Endothelial cell of umbilical vein (primary cell): ENCODE measurements around the gene MIS18BP1. TPM values are rescaled to one million over a fixed set of nuclear protein-coding genes. Genes with fewer than 3 reads are reported as not detected.

Experiments used
- BruUV-seq: library from RNA; stranded (reverse); fragments of 400-500 nt; replicated peaks from 2 replicates; lab custom pipeline; 2021; lab: Mats Ljungman, UMichigan
- CTCF ChIA-PET: fragments of 300-600, 350-600 bp; sonication (Branson Sonifier 250); formaldehyde crosslinking; loops from one replicate; lab custom pipeline; 2021; ENCODE audit warnings: antibody characterized with exemption, inconsistent platforms; lab: Charles Lee
- POLR2A ChIA-PET: fragments of 300-600, 350-600 bp; sonication (Branson Sonifier 250); formaldehyde crosslinking; loops from one replicate; lab custom pipeline; 2021; ENCODE audit warnings: antibody characterized with exemption, inconsistent platforms; lab: Charles Lee
- DNase-seq: peaks from one replicate; pipeline ENCODE4 v3.0.0-alpha.2; 2011; ENCODE audit warnings: low read depth, low spot score
- FAIRE-seq: peaks from 2 replicates; lab custom pipeline; 2011; peaks lifted over from hg19 to GRCh38; lab: Jason Lieb, UNC
- H2AFZ ChIP-seq: 2 replicates; pipeline ENCODE4 v1.6.0; 2012; ENCODE audit warnings: low read depth, low read length, control low read depth, inconsistent platforms
- H3K27ac ChIP-seq: 2 replicates; pipeline ENCODE4 v1.5.1; 2011; ENCODE audit warnings: low read depth, mild to moderate bottlenecking, control low read depth, low read length, moderate library complexity; ENCODE audit not compliant: insufficient read depth
- H3K27me3 ChIP-seq, 2 experiments: 2 replicates each; pipeline versions ENCODE4 v1.6.0 to v1.6.1; 2011; ENCODE audit warnings: low read length in 2 of 2, mixed read lengths in 1 of 2; ENCODE audit not compliant: control insufficient read depth in 2 of 2, insufficient read depth in 2 of 2
- H3K36me3 ChIP-seq, 2 experiments: 2 replicates in 1 of 2; 3 replicates in 1 of 2; pipeline ENCODE4 v1.5.1; 2011; ENCODE audit warnings: low read length in 2 of 2, mild to moderate bottlenecking in 1 of 2, moderate library complexity in 1 of 2; ENCODE audit not compliant: control insufficient read depth in 2 of 2, insufficient read depth in 2 of 2; ENCODE audit errors: extremely low read depth in 1 of 2
- H3K4me1 ChIP-seq: 3 replicates; pipeline ENCODE4 v1.5.1; 2011; ENCODE audit warnings: mild to moderate bottlenecking, low read length; ENCODE audit not compliant: control insufficient read depth, insufficient read depth; ENCODE audit errors: extremely low read depth
- H3K4me2 ChIP-seq: 2 replicates; pipeline ENCODE4 v1.6.1; 2011; ENCODE audit warnings: low read length, control low read depth, mixed read lengths; ENCODE audit not compliant: insufficient read depth
- H3K4me3 ChIP-seq, 3 experiments: fragments of 200-600 bp in 1 of 3; sonication (generic), shearing (Covaris generic) in 1 of 3; replicated peaks in 1 of 3; 2 replicates each; pipeline ENCODE4 v1.5.1; 2011 to 2016; ENCODE audit warnings: control low read depth in 3 of 3, low read length in 3 of 3, mild to moderate bottlenecking in 2 of 3, inconsistent platforms in 1 of 3, low read depth in 1 of 3, moderate library complexity in 1 of 3; ENCODE audit not compliant: insufficient read depth in 1 of 3
- H3K79me2 ChIP-seq: 2 replicates; pipeline ENCODE4 v1.6.0; 2012; ENCODE audit warnings: low read length, inconsistent platforms; ENCODE audit not compliant: control insufficient read depth, insufficient read depth
- H3K9ac ChIP-seq: replicated peaks from 2 replicates; pipeline ENCODE3; 2011; ENCODE audit warnings: low read length, control low read depth; ENCODE audit not compliant: insufficient read depth; ENCODE audit errors: extremely low read depth
- H3K9me1 ChIP-seq: replicated peaks from 3 replicates; pipeline ENCODE4 v1.6.0; 2011; ENCODE audit warnings: mild to moderate bottlenecking, low read length; ENCODE audit not compliant: control insufficient read depth, insufficient read depth; ENCODE audit errors: extremely low read depth
- H3K9me3 ChIP-seq: replicated peaks from 2 replicates; pipeline ENCODE4 v1.5.1; 2012; ENCODE audit warnings: low read length, inconsistent platforms; ENCODE audit not compliant: control insufficient read depth, insufficient read depth
- H4K20me1 ChIP-seq: replicated peaks from 2 replicates; pipeline ENCODE3; 2011; ENCODE audit warnings: mild to moderate bottlenecking, low read length; ENCODE audit not compliant: control insufficient read depth, insufficient read depth; ENCODE audit errors: extremely low read depth
- EZH2 ChIP-seq: IDR thresholded peaks from 2 replicates; pipeline ENCODE4 v1.6.1; 2012; ENCODE audit warnings: borderline replicate concordance, low read depth, mild to moderate bottlenecking, moderate library complexity, low read length, inconsistent platforms; ENCODE audit not compliant: severe bottlenecking
- FOS ChIP-seq: IDR thresholded peaks from 2 replicates; pipeline ENCODE4 v1.6.1; 2011; ENCODE audit warnings: mild to moderate bottlenecking, low read length, moderate library complexity, borderline replicate concordance; ENCODE audit not compliant: insufficient read depth
- GATA2 ChIP-seq: IDR thresholded peaks from 2 replicates; pipeline ENCODE4 v1.7.0; 2011; ENCODE audit warnings: low read depth, mild to moderate bottlenecking, moderate library complexity, mixed read lengths, low read length; ENCODE audit not compliant: insufficient read length, insufficient read depth
- JUN ChIP-seq: IDR thresholded peaks from 2 replicates; pipeline ENCODE4 v1.6.1; 2011; ENCODE audit warnings: borderline replicate concordance, low read depth; ENCODE audit not compliant: insufficient read length, insufficient read depth
- MYC ChIP-seq: IDR thresholded peaks from one replicate; pipeline ENCODE4 v1.6.1; 2011; ENCODE audit warnings: mild to moderate bottlenecking, low read depth, low read length
- POLR2A ChIP-seq: IDR thresholded peaks from 2 replicates; pipeline ENCODE4 v1.6.1; 2012; ENCODE audit warnings: low read depth, mild to moderate bottlenecking, control low read depth, low read length
- POLR2AphosphoS5 ChIP-seq: IDR thresholded peaks from 2 replicates; pipeline ENCODE4 v1.6.1; 2012; ENCODE audit warnings: low read depth, mild to moderate bottlenecking, control low read depth, low read length, moderate library complexity; ENCODE audit not compliant: insufficient read depth
- dilution Hi-C: fragments of 300-500 bp; cut with MboI; formaldehyde crosslinking; loops from one replicate; pipeline ENCODE4 v1.15.0; 2019; ENCODE audit warnings: low sequenced_read_pairs; ENCODE audit not compliant: extremely low pct_ligation_motif_present
- intact Hi-C: fragments of 100-400 bp; cut with micrococcal nuclease; formaldehyde crosslinking; loops from one replicate; pipeline ENCODE4 v1.10.0; 2022
- polyA plus RNA-seq, 4 experiments: library from polyadenylated mRNA; depleted of rRNA in 3 of 4; stranded (reverse) in 3 of 4; unstranded in 1 of 4; fragments of >200 nt; gene quantifications; 2 replicates each; pipeline versions ENCODE4 v1.2.1 to v1.2.3, GENCODE V29; 2011 to 2012; ENCODE audit warnings: missing spikeins in 1 of 4
- total RNA-seq: library from RNA; stranded (reverse); gene quantifications from 2 replicates; pipeline ENCODE4 v1.2.3, GENCODE V29; 2021
- TF ChIP-seq, protein P1 (sequence below): IDR thresholded peaks from 2 replicates; pipeline ENCODE4 v1.6.1; 2011; ENCODE audit not compliant: insufficient read depth, insufficient read length
- TF ChIP-seq, protein P2 (sequence below), 2 donors: IDR thresholded peaks; 1 replicate in 1 of 2; 2 replicates in 1 of 2; pipeline ENCODE4 v1.5.1; 2011; ENCODE audit warnings: low read length in 2 of 2, mild to moderate bottlenecking in 2 of 2, moderate library complexity in 2 of 2, control low read depth in 1 of 2, inconsistent platforms in 1 of 2, low read depth in 1 of 2; ENCODE audit not compliant: insufficient read depth in 1 of 2; ENCODE audit errors: extremely low read depth in 1 of 2

Gene MIS18BP1
- total and polyA plus RNA-seq, 2 donors (not counting 3 experiments of a cell fraction or from before 2014, with no cell fraction given), result 8.9 to 43.3 TPM

DNA sequence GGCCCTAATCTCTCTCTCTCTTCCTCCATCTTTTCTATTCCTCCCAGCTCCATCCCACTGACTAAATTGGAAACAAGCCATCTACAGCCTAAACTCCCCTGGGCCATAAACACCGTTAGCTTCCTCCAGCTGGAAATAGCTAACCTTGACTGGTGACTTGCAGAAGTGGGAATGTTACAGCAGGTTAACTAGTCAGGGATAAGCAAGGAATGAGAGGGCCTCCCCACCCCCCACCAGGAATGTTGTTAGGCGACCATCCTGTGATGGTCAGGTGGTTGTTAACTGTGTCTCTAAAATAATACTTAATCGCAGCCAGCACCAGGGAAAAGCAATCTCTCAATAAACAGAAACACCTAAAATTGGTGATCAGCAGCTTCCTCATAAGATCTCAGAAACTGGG is 40.8 kb downstream of the MIS18BP1 start:
- intact Hi-C loops (no loop called here), dilution Hi-C loops (no loop called here)
- no peaks in the 10 kb centered on the region for H3K79me2 ChIP-seq
- H4K20me1 ChIP-seq, result no peaks in the 10 kb centered on the region
- H3K36me3 ChIP-seq, result peaks cover 5 to 16% of the 10 kb centered on the region in 2 experiments
- no peak overlapping the region for H3K4me3 ChIP-seq
- DNase-seq (no peak), FAIRE-seq (no peak)
- H3K9me3 ChIP-seq, result no peaks in the 10 kb centered on the region
- no TSS peak for BruUV-seq
- H3K27me3 ChIP-seq, result no peaks in the 10 kb centered on the region
- H3K27ac ChIP-seq, result no peak overlapping the region
- no peak overlapping the region for H3K9ac ChIP-seq
- ChIA-PET CTCF (interaction anchor here (0.9 to 1.2 kb wide), 2 partner anchors 13 to 299 kb away, joined by 3 to 4 read pairs; no protein-coding TSS in a partner anchor), POLR2A (no interaction called here)
- TF ChIP-seq, protein P1, sequence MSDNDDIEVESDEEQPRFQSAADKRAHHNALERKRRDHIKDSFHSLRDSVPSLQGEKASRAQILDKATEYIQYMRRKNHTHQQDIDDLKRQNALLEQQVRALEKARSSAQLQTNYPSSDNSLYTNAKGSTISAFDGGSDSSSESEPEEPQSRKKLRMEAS, result no peak
- TF ChIP-seq MYC, result no peak
- no peak for TF ChIP-seq EZH2
- TF ChIP-seq, protein P2, sequence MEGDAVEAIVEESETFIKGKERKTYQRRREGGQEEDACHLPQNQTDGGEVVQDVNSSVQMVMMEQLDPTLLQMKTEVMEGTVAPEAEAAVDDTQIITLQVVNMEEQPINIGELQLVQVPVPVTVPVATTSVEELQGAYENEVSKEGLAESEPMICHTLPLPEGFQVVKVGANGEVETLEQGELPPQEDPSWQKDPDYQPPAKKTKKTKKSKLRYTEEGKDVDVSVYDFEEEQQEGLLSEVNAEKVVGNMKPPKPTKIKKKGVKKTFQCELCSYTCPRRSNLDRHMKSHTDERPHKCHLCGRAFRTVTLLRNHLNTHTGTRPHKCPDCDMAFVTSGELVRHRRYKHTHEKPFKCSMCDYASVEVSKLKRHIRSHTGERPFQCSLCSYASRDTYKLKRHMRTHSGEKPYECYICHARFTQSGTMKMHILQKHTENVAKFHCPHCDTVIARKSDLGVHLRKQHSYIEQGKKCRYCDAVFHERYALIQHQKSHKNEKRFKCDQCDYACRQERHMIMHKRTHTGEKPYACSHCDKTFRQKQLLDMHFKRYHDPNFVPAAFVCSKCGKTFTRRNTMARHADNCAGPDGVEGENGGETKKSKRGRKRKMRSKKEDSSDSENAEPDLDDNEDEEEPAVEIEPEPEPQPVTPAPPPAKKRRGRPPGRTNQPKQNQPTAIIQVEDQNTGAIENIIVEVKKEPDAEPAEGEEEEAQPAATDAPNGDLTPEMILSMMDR (IDR thresholded peaks at IDR 0.05; ENCODE audit: extremely low read depth in 1 of 2, insufficient read depth in 1 of 2, low read depth in 1 of 2, low read length in 2 of 2), result no peak
- no peak for TF ChIP-seq JUN
- TF ChIP-seq FOS, result no peak
- no peak for TF ChIP-seq GATA2
- no peak for TF ChIP-seq POLR2AphosphoS5
- no peak for TF ChIP-seq POLR2A
- no peak overlapping the region for H3K4me2 ChIP-seq
- no peaks in the 10 kb centered on the region for H3K4me1 ChIP-seq
- H2AFZ ChIP-seq, result no peak overlapping the region
- H3K9me1 ChIP-seq, result no peaks in the 10 kb centered on the region
